Germinal center (tissue), 1 donor: Measurements from ENCODE around the gene PTPN1.
A peak's percentile ranks its signal among the peaks of the same experiment; 100 is the strongest.

Source experiments
- DNase-seq: peaks from one replicate; pipeline ENCODE4 v3.0.0; 2012; ENCODE audit warnings: mixed read lengths, low spot score

The PTPN1 gene

GRCh38 chr20:50577175-50578018 lies 67.2 kb downstream of the PTPN1 start:
- no peak for DNase-seq

- DNase-seq, result no peak
Observed at GRCh38 chr20:50578061-50578777, 68.0 kb downstream of the PTPN1 start.

- DNase-seq, result no peak
Observed at GRCh38 chr20:50578778-50579165, 68.6 kb downstream of the PTPN1 start.

GRCh38 chr20:50579511-50579910 lies 69.3 kb downstream of the PTPN1 start:
- no peak for DNase-seq

GRCh38 chr20:50580016-50580747 lies 70.0 kb downstream of the PTPN1 start:
- peak; percentile 79 for DNase-seq

- DNase-seq, result no peak
Observed at GRCh38 chr20:50580842-50581544, 70.8 kb downstream of the PTPN1 start.

GRCh38 chr20:50582092-50582491 lies 71.9 kb downstream of the PTPN1 start:
- DNase-seq, result no peak

- peak; percentile 62 for DNase-seq
Observed at GRCh38 chr20:50582591-50583234, 72.5 kb downstream of the PTPN1 start.

GRCh38 chr20:50583442-50584150 lies 73.4 kb downstream of the PTPN1 start:
- DNase-seq, result no peak

- DNase-seq, result no peak
Observed at GRCh38 chr20:50584687-50585086, 74.5 kb downstream of the PTPN1 start.

GRCh38 chr20:50585214-50585613 lies 75.0 kb downstream of the PTPN1 start:
- DNase-seq, result no peak

GRCh38 chr20:50585678-50586077 lies 75.5 kb downstream of the PTPN1 start:
- no peak for DNase-seq

GRCh38 chr20:50586531-50587232 lies 76.5 kb downstream of the PTPN1 start:
- no peak for DNase-seq

GRCh38 chr20:50587291-50587961 lies 77.2 kb downstream of the PTPN1 start:
- DNase-seq, result no peak

- peak; percentile 82 for DNase-seq
Observed at GRCh38 chr20:50588034-50588736, 78.0 kb downstream of the PTPN1 start.

GRCh38 chr20:50589548-50590347 lies 79.6 kb downstream of the PTPN1 start:
- no peak for DNase-seq

GRCh38 chr20:50590348-50590664 lies 80.1 kb downstream of the PTPN1 start:
- DNase-seq, result no peak

- DNase-seq, result no peak
Observed at GRCh38 chr20:50591233-50591852, 81.2 kb downstream of the PTPN1 start.
